Activated gamma-delta T cell treated with Interleukin-2 at 50 U/mL for 16 hours (primary cell): Measurements from ENCODE around the gene PRSS56.

Experiments
- DNase-seq: peaks from one replicate; pipeline ENCODE4 v3.0.0-alpha.2; 2020

Gene PRSS56

GRCh38 chr2:232574674-232575403 is 54.7 kb downstream of the PRSS56 start:
- DNase-seq = no peak
